Mammary microvascular endothelial cell (primary cell): ENCODE data around the gene FOXD4. TPM values are rescaled to one million over a fixed set of nuclear protein-coding genes. Genes with fewer than 3 reads are reported as not detected.

ENCODE experiments used
- total RNA-seq: library from RNA; depleted of rRNA; stranded (reverse); fragments of >200 nt; gene quantifications from 2 replicates; pipeline ENCODE4 v1.2.3, GENCODE V29; 2015

FOXD4 gene
- not detected in 2 replicates for total RNA-seq

DNA sequence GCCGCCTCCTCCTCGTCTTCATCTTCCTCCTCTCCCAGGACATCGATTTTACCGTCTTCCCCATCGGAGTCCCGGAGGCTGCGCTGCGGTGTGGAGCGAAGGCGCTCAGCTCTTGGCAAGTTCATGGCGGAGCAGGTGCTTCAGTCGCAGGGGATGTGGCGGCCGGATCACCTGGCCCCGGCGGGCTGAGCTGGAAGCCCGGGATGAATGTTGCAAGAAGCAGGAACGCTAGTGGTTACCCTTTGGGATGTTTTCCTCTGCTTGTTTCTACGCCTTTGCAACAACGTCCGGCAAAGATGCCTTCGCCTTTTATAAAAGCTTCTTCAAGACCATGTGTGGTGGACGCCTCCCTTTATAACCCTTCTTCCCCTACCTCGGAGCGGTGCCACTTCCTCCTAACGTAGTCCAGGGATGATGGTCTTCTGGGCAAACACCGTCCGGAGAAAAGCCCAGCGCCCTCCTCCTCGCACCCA is at the start of gene FOXD4:
Gene FOXD4 (minus strand): TSS at position 423 of the 473 bp plus-strand sequence. CDS start 298 bp downstream, at position 125.

Other genes starting within 250 kb of the FOXD4 start
- 4.1 and 5.1 TPM in 2 replicates for gene WASHC1, start 89.0 kb downstream of the FOXD4 start, total RNA-seq
- 18.5 and 32.7 TPM in 2 replicates for gene ZNG1A, start 60.6 kb upstream of the FOXD4 start, total RNA-seq
- 2.8 and 3.0 TPM in 2 replicates for gene DOCK8, start 96.4 kb upstream of the FOXD4 start, total RNA-seq